Amygdala (tissue), 56 donors: Measurements from ENCODE around the gene CHRNB2.

Experiments
- DNase-seq, 56 donors: peaks; one replicate each; lab custom pipeline; 2025; lab: John Stamatoyannopoulos, UW

The CHRNB2 gene

GRCh38 chr1:154627257-154628120, 59.9 kb downstream of the CHRNB2 start:
- DNase-seq = peak; percentile 18 to 89 (median 73)

GRCh38 chr1:154628121-154628405, 60.5 kb downstream of the CHRNB2 start:
- DNase-seq = no peak

- DNase-seq = no peak
These were observed 61.6 kb downstream of the CHRNB2 start for GRCh38 chr1:154629061-154629674.
